C4-2B (cell line): ENCODE data around the gene KCNQ1.

Source experiments
- CTCF ChIP-seq: fragments of 450-650 bp; conservative IDR thresholded peaks from 2 replicates; pipeline ENCODE4 v1.5.1; 2017; ENCODE audit warnings: mild to moderate bottlenecking
- ZFX ChIP-seq: fragments of 450-650 bp; IDR thresholded peaks from 2 replicates; pipeline ENCODE4 v1.6.1; 2017

GRCh38 chr11:2631161-2631560, 186.4 kb downstream of the KCNQ1 start:
- TF ChIP-seq CTCF, result no peak
- no peak for TF ChIP-seq ZFX
